EL (cell line): ENCODE measurements around the gene TAPBPL.
"Not testable (repeated sequence)": the region's sequence is repeated elsewhere in the genome, so short reads cannot be mapped to it uniquely, and the experiment has no call there.

ENCODE experiments used
- DNase-seq: peaks from one replicate; pipeline ENCODE4 v3.0.0-alpha.2; 2016

The TAPBPL gene

GRCh38 chr12:6451348-6452244 lies at the start of gene TAPBPL:
Gene TAPBPL (plus strand): TSS chr12:6452042. CDS start chr12:6452249, 207 bp downstream.
- peak; percentile 85 for DNase-seq

GRCh38 chr12:6404390-6404789 lies 47.5 kb upstream of the TAPBPL start:
- no peak for DNase-seq

- no peak for DNase-seq
Measured at GRCh38 chr12:6405963-6406362, 45.9 kb upstream of the TAPBPL start.

- DNase-seq, result no peak
Measured at GRCh38 chr12:6407236-6407954, 44.4 kb upstream of the TAPBPL start.

GRCh38 chr12:6416596-6416995 lies 35.2 kb upstream of the TAPBPL start:
- no peak for DNase-seq

- no peak for DNase-seq
Measured at GRCh38 chr12:6418796-6419195, 33.0 kb upstream of the TAPBPL start.

GRCh38 chr12:6420364-6420763 lies 31.5 kb upstream of the TAPBPL start:
- no peak for DNase-seq

- peak; percentile 90 for DNase-seq
Measured at GRCh38 chr12:6423267-6424007, 28.4 kb upstream of the TAPBPL start.

- no peak for DNase-seq
Measured at GRCh38 chr12:6424008-6424347, 27.9 kb upstream of the TAPBPL start.

- DNase-seq, result no peak
Measured at GRCh38 chr12:6424866-6425265, 27.0 kb upstream of the TAPBPL start.

GRCh38 chr12:6425590-6426531 lies 26.0 kb upstream of the TAPBPL start:
- DNase-seq, result no peak

GRCh38 chr12:6426882-6427671 lies 24.8 kb upstream of the TAPBPL start:
- no peak for DNase-seq

GRCh38 chr12:6427796-6428195 lies 24.0 kb upstream of the TAPBPL start:
- DNase-seq, result not testable (repeated sequence)

GRCh38 chr12:6428326-6428725 lies 23.5 kb upstream of the TAPBPL start:
- DNase-seq, result no peak

GRCh38 chr12:6430124-6430989 lies 21.5 kb upstream of the TAPBPL start:
- DNase-seq, result peak; percentile 98

GRCh38 chr12:6432991-6433390 lies 18.9 kb upstream of the TAPBPL start:
- no peak for DNase-seq

GRCh38 chr12:6434205-6435140 lies 17.4 kb upstream of the TAPBPL start:
- no peak for DNase-seq

GRCh38 chr12:6435961-6436715 lies 15.7 kb upstream of the TAPBPL start:
- DNase-seq, result no peak
